Cardiac muscle cell (in vitro differentiated cells and primary cell): ENCODE measurements around the gene PDCL2. TPM values are rescaled to one million over a fixed set of nuclear protein-coding genes. Genes with fewer than 3 reads are reported as not detected.
"Not testable (repeated sequence)": the region's sequence is repeated elsewhere in the genome, so short reads cannot be mapped to it uniquely, and the experiment has no call there.

Experiments used
- DNase-seq, 2 donors: peaks; one replicate each; pipeline versions ENCODE4 v3.0.0 to v3.0.0-alpha.2; 2010 to 2017; ENCODE audit warnings: low read depth in 1 of 2, low spot score in 1 of 2
- H3K27ac ChIP-seq: fragments of 200-600 bp; sonication (generic); 2 replicates; pipeline ENCODE4 v1.5.1; 2016
- H3K27me3 ChIP-seq: fragments of 200-600 bp; sonication (generic); 2 replicates; pipeline ENCODE4 v1.6.0; 2016; ENCODE audit warnings: control low read depth
- H3K36me3 ChIP-seq: fragments of 200-600 bp; sonication (generic); 2 replicates; pipeline ENCODE4 v1.5.1; 2016; ENCODE audit warnings: control low read depth
- H3K4me1 ChIP-seq: fragments of 200-600 bp; sonication (generic); 2 replicates; pipeline ENCODE4 v1.8.1; 2017; ENCODE audit warnings: low read depth, mild to moderate bottlenecking, mixed run types
- H3K4me3 ChIP-seq: fragments of 200-600 bp; sonication (generic); 2 replicates; pipeline ENCODE4 v1.5.1; 2016; ENCODE audit warnings: mild to moderate bottlenecking
- H3K9me3 ChIP-seq: fragments of 200-600 bp; sonication (generic); 2 replicates; pipeline ENCODE4 v1.5.1; 2017; ENCODE audit warnings: low read depth, mild to moderate bottlenecking, control low read depth
- polyA plus RNA-seq: library from polyadenylated mRNA; unstranded; fragments of >200 nt; fragmentation: Nextera tagmentation; extraction: Ambion mirVana; gene quantifications from 2 replicates; pipeline ENCODE4 v1.2.1, GENCODE V29; 2016
- total RNA-seq: library from RNA; depleted of rRNA; stranded (reverse); fragments of >200 nt; gene quantifications from 2 replicates; pipeline ENCODE4 v1.2.3, GENCODE V29; 2016
- TF ChIP-seq, protein P1 (sequence below): IDR thresholded peaks from 2 replicates; pipeline ENCODE4 v1.5.1; 2012; ENCODE audit warnings: low read depth, mild to moderate bottlenecking, low read length

Gene PDCL2
- total and polyA plus RNA-seq, 2 experiments from 2014 or later: not detected

DNA sequence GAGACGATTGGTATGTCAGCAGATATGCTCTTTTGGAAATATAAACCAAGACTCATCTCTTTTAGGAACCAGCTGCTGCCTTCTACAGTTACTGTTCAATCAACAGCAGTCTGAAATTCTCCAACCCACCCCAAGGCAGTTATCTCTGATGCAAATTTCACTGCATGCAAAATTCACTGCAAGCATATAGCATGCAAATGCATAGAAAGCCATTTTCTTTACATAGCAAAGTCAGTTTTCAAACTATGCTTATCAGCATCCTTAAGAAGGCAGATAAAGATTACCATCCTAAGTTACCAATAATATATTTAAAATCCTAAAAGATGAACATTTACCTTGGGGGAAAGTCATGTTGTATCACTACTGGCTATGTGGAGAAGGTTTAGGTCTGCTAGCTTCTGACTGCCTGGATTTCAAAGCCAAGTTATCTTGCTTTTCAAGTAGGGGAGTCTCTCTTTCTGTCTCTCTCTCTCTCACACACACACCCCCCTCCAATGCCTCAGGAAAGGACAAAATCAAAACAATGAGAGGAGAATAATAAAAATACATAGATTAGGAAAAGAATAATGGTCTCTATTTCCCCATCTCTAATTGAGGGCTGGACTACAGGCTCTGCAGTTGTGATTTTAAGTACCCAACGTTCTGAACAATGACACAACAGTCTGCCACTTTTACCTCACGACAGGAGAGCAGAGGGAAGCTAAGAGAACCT lies 42.5 kb upstream of the PDCL2 start:
- Histone ChIP-seq H3K27ac (no peak overlapping the region), H3K27me3 (peaks cover 37% of the 10 kb centered on the region), H3K4me3 (peak overlapping the region; percentile 42)

GRCh38 chr4:55633903-55634302 lies 41.9 kb upstream of the PDCL2 start:
- Histone ChIP-seq H3K27ac (no peak overlapping the region), H3K4me3 (no peak overlapping the region), H3K27me3 (peaks cover 37% of the 10 kb centered on the region), H3K36me3 (no peaks in the 10 kb centered on the region), H3K4me1 (no peaks in the 10 kb centered on the region), H3K9me3 (no peaks in the 10 kb centered on the region)
- TF ChIP-seq, protein P1, sequence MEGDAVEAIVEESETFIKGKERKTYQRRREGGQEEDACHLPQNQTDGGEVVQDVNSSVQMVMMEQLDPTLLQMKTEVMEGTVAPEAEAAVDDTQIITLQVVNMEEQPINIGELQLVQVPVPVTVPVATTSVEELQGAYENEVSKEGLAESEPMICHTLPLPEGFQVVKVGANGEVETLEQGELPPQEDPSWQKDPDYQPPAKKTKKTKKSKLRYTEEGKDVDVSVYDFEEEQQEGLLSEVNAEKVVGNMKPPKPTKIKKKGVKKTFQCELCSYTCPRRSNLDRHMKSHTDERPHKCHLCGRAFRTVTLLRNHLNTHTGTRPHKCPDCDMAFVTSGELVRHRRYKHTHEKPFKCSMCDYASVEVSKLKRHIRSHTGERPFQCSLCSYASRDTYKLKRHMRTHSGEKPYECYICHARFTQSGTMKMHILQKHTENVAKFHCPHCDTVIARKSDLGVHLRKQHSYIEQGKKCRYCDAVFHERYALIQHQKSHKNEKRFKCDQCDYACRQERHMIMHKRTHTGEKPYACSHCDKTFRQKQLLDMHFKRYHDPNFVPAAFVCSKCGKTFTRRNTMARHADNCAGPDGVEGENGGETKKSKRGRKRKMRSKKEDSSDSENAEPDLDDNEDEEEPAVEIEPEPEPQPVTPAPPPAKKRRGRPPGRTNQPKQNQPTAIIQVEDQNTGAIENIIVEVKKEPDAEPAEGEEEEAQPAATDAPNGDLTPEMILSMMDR: no peak
- DNase-seq: no peak

More for the DNA sequence above, 42.5 kb upstream of the PDCL2 start:
- Histone ChIP-seq H3K9me3 (no peaks in the 10 kb centered on the region), H3K4me1 (no peaks in the 10 kb centered on the region), H3K36me3 (no peaks in the 10 kb centered on the region)
- TF ChIP-seq, protein P1: no peak
- no peak for DNase-seq

- Histone ChIP-seq H3K9me3 (no peaks in the 10 kb centered on the region), H3K27ac (no peak overlapping the region), H3K4me1 (no peaks in the 10 kb centered on the region), H3K4me3 (no peak overlapping the region), H3K36me3 (no peaks in the 10 kb centered on the region), H3K27me3 (no peaks in the 10 kb centered on the region)
- DNase-seq: no peak
- TF ChIP-seq, protein P1: no peak
These were observed 33.8 kb upstream of the PDCL2 start for GRCh38 chr4:55625835-55626234.

GRCh38 chr4:55624063-55624462 lies 32.0 kb upstream of the PDCL2 start:
- H3K4me3 ChIP-seq, H3K27me3 ChIP-seq, H3K9me3 ChIP-seq, H3K4me1 ChIP-seq, H3K36me3 ChIP-seq, H3K27ac ChIP-seq, DNase-seq: not testable (repeated sequence)

GRCh38 chr4:55618546-55619143 lies 26.6 kb upstream of the PDCL2 start:
- Histone ChIP-seq H3K4me3 (no peak overlapping the region), H3K4me1 (no peaks in the 10 kb centered on the region), H3K27ac (no peak overlapping the region), H3K36me3 (no peaks in the 10 kb centered on the region), H3K9me3 (no peaks in the 10 kb centered on the region), H3K27me3 (no peaks in the 10 kb centered on the region)
- DNase-seq: no peak
- TF ChIP-seq, protein P1: no peak

DNA sequence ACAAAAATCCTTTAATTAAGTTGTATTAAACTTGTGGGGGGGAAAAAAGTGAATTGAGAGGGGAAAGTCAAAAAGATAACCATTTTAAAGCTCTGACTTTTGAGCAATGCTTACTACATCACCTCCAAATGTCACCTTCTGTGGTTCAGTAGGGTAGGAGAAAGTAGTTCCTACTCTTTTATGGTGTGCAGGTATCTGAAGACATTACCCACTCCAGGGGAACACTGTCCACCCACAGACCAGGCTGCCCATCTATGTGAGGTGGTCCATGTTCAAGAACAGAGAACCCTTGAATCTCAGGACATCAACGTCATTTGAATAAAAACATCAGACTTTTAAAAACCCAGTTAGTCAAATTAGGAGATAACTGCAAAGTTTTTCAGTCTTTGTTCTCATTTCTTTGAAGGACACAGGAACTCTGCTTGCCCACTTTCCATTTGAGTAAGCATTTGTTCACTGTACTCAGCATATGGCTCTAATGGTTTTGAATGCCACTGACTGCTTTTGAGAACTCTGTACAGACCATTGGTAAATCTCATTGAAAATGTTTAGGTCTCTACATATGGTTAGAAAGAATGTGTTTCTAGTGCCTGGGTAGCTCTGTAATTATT lies 25.6 kb upstream of the PDCL2 start:
- Histone ChIP-seq H3K9me3 (no peaks in the 10 kb centered on the region), H3K4me3 (no peak overlapping the region), H3K27ac (no peak overlapping the region), H3K4me1 (no peaks in the 10 kb centered on the region), H3K27me3 (no peaks in the 10 kb centered on the region), H3K36me3 (no peaks in the 10 kb centered on the region)
- TF ChIP-seq, protein P1: no peak
- DNase-seq: no peak
